H7 (cell line): Measurements from ENCODE around the gene STX4. TPM values are rescaled to one million over a fixed set of nuclear protein-coding genes. Genes with fewer than 3 reads are reported as not detected.

Experiments
- DNase-seq: peaks from one replicate; pipeline ENCODE4 v3.0.0; 2012
- H3K27me3 ChIP-seq: 2 replicates; pipeline ENCODE4 v1.6.0; 2011; ENCODE audit warnings: mild to moderate bottlenecking, low read length; ENCODE audit not compliant: control insufficient read depth, insufficient read depth
- H3K36me3 ChIP-seq: replicated peaks from 2 replicates; pipeline ENCODE4 v1.5.1; 2011; ENCODE audit warnings: low read length; ENCODE audit not compliant: control insufficient read depth, insufficient read depth
- H3K4me3 ChIP-seq: 2 replicates; pipeline ENCODE4 v1.5.1; 2011; ENCODE audit warnings: low read depth, mild to moderate bottlenecking, control low read depth, low read length, moderate library complexity; ENCODE audit not compliant: insufficient read depth
- total RNA-seq: library from RNA; depleted of rRNA; stranded (reverse); fragments of >200 nt; shearing (Covaris generic); gene quantifications from 2 replicates; pipeline ENCODE4 v1.2.3, GENCODE V29; 2014; rRNA removed

The STX4 gene
- total RNA-seq, 1 experiment from 2014 or later, result 14.2 TPM

- peaks cover 11% of the 10 kb centered on the region for H3K36me3 ChIP-seq
- DNase-seq, result no peak
- no peak overlapping the region for H3K4me3 ChIP-seq
- no peaks in the 10 kb centered on the region for H3K27me3 ChIP-seq
Measured at GRCh38 chr16:31085873-31086628, 52.7 kb downstream of the STX4 start.

GRCh38 chr16:31086629-31086906, 53.2 kb downstream of the STX4 start:
- Histone ChIP-seq H3K27me3 (no peaks in the 10 kb centered on the region), H3K36me3 (peaks cover 13% of the 10 kb centered on the region), H3K4me3 (no peak overlapping the region)
- DNase-seq, result no peak

- Histone ChIP-seq H3K27me3 (no peaks in the 10 kb centered on the region), H3K36me3 (peaks cover 12% of the 10 kb centered on the region), H3K4me3 (no peak overlapping the region)
- DNase-seq, result no peak
Measured at GRCh38 chr16:31087481-31087880, 54.1 kb downstream of the STX4 start.

GRCh38 chr16:31087971-31088370, 54.6 kb downstream of the STX4 start:
- no peak overlapping the region for H3K4me3 ChIP-seq
- DNase-seq, result no peak
- peaks cover 12% of the 10 kb centered on the region for H3K36me3 ChIP-seq
- no peaks in the 10 kb centered on the region for H3K27me3 ChIP-seq

GRCh38 chr16:31088459-31089183, 55.3 kb downstream of the STX4 start, which contains the start of gene PRSS53:
Gene PRSS53 (minus strand): TSS chr16:31088943. CDS start chr16:31088809, 134 bp downstream.
- peak; percentile 30 for DNase-seq
- H3K36me3 ChIP-seq, result peaks cover 12% of the 10 kb centered on the region
- H3K27me3 ChIP-seq, result no peaks in the 10 kb centered on the region
- no peak within 1 kb of the TSS for H3K4me3 ChIP-seq

GRCh38 chr16:31089199-31089598, 55.8 kb downstream of the STX4 start:
- no peak for DNase-seq
- no peak overlapping the region for H3K4me3 ChIP-seq
- H3K27me3 ChIP-seq, result no peaks in the 10 kb centered on the region
- peaks cover 12% of the 10 kb centered on the region for H3K36me3 ChIP-seq

Other genes with a start within 250 kb of the STX4 start
- gene ZNF629, start 246.4 kb upstream of the STX4 start, total RNA-seq, result 15.1 and 16.0 TPM in 2 replicates
- 16.4 and 35.5 TPM in 2 replicates for gene BCL7C, start 139.5 kb upstream of the STX4 start, total RNA-seq
- 2.0 TPM in 2 replicates for gene CTF1, start 136.9 kb upstream of the STX4 start, total RNA-seq
- gene FBXL19, start 110.0 kb upstream of the STX4 start, total RNA-seq, result 78.3 and 89.8 TPM in 2 replicates
- gene ORAI3, start 84.5 kb upstream of the STX4 start, total RNA-seq, result 15.3 and 18.4 TPM in 2 replicates
- gene SETD1A, start 75.8 kb upstream of the STX4 start, total RNA-seq, result 4.1 and 5.0 TPM in 2 replicates
- 4.4 and 8.2 TPM in 2 replicates for gene HSD3B7, start 48.4 kb upstream of the STX4 start, total RNA-seq
- 1.3 and 4.1 TPM in 2 replicates for gene STX1B, start 22.9 kb upstream of the STX4 start, total RNA-seq
- gene ZNF668, start 40.7 kb downstream of the STX4 start, total RNA-seq, result 16.4 and 19.9 TPM in 2 replicates
- 28.8 and 30.0 TPM in 2 replicates for gene ZNF646, start 40.9 kb downstream of the STX4 start, total RNA-seq
- gene PRSS53, start 55.4 kb downstream of the STX4 start, total RNA-seq, result 1.3 and 4.5 TPM in 2 replicates
- 127 and 135 TPM in 2 replicates for gene VKORC1, start 61.2 kb downstream of the STX4 start, total RNA-seq
- 52.7 and 64.0 TPM in 2 replicates for gene BCKDK, start 74.8 kb downstream of the STX4 start, total RNA-seq
- 61.7 and 77.2 TPM in 2 replicates for gene KAT8, start 84.1 kb downstream of the STX4 start, total RNA-seq
- gene PRSS8, start 102.2 kb downstream of the STX4 start, total RNA-seq, result 57.1 and 65.4 TPM in 2 replicates
- 0.59 and 1.1 TPM in 2 replicates for gene PRSS36, start 116.5 kb downstream of the STX4 start, total RNA-seq
- 35.3 and 39.8 TPM in 2 replicates for gene FUS, start 146.6 kb downstream of the STX4 start, total RNA-seq
- 32.2 and 35.2 TPM in 2 replicates for gene PYCARD, start 169.2 kb downstream of the STX4 start, total RNA-seq
- gene TRIM72, start 180.6 kb downstream of the STX4 start, total RNA-seq, result 0.03 and 0.44 TPM in 2 replicates
- gene PYDC1, start 183.6 kb downstream of the STX4 start, total RNA-seq, result not detected in 2 replicates
- 0.04 TPM in 1 of 2 replicates, not detected in the other for gene ITGAM, start 226.4 kb downstream of the STX4 start, total RNA-seq